Renal cortical epithelial cell (primary cell): Measurements from ENCODE around the gene RCOR3. TPM values are rescaled to one million over a fixed set of nuclear protein-coding genes. Genes with fewer than 3 reads are reported as not detected.
"Not testable (repeated sequence)": the region's sequence is repeated elsewhere in the genome, so short reads cannot be mapped to it uniquely, and the experiment has no call there.

Experiments used
- DNase-seq: peaks from one replicate; pipeline ENCODE4 v3.0.0-alpha.2; 2011; ENCODE audit warnings: low read depth
- total RNA-seq: library from RNA; depleted of rRNA; stranded (reverse); fragments of >200 nt; gene quantifications from 2 replicates; pipeline ENCODE4 v1.2.3, GENCODE V29; 2014

RCOR3 gene
- total RNA-seq, 1 donor from 2014 or later = 37.3 TPM

DNA sequence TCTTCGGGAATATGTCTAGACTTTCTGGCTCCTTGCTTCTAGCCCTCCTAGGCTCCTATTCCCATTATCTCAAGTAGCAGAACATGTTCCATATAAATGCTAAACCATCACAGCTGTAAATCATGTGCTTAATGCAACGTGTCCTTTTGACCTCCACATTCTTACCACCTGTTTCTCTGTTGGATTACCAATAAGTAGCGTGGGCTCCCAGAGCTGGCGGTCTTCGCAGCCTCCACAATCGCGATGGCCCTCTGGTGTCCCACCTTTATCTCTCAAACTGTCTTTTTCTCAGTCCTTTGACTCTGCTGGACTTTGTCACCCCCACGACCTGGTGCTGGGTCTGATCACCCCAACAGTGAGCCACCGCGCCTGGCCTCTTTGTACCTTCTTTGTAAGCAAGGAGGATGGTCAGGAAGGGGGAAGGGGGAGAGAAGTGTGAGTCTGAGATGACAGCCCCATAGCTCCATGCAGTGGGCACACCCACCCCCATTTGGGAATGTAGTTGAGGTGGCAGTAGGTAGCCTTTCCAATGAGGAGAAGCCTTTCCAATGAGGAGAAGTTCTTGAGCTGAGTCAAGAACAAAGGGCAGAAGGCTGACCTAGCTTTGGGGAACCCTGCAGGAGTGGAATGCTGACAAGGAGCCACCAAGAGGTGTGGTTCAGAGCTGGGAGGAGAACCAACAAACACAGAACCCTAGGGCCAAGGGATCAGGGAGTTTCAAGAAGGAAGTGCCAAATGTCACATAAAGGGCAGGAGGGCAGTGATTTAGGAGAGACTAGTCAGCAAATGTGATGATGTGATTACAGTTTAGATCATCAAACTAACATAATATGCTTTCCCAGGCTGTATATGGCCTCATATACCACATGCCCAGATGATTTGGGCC lies 81.7 kb downstream of the RCOR3 start:
- no peak for DNase-seq

DNA sequence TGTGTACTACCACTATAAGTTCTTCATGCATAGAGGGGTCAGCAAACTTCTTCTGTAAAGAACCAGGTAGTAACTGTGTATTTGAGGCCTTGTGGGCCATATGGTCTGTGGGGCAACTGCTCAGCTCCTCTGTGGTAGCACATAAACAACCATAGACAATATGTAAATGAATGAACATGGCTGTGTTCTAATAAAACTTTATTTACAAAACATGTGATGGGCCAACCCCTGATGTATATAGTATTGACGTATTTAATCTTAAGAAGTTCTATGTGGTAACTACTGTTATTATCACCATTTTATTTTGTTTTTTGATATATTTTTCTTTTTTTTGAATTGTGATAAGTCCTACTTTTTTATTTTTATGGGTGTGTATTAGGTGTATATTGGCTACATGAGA lies 82.8 kb downstream of the RCOR3 start:
- DNase-seq = no peak

DNA sequence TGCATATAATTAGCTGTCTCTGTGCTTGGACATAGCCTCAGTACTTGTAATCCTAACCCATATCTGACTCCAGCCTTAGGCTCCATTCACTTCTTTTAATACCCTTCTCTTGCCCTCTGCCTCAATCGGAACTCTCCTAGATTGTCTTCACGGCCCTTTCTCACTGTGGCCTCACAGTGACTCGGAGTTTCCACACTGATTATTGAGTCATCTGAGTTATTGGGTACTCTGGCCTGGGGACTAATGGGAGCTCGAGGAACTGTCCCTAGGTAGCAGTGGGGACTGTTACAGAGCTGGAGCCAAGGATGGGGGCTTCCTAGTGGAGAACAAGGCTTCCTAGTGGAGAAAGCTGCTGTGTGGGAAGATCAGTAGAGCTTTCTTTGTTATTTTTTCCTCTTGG lies 84.4 kb downstream of the RCOR3 start:
- DNase-seq = no peak

DNA sequence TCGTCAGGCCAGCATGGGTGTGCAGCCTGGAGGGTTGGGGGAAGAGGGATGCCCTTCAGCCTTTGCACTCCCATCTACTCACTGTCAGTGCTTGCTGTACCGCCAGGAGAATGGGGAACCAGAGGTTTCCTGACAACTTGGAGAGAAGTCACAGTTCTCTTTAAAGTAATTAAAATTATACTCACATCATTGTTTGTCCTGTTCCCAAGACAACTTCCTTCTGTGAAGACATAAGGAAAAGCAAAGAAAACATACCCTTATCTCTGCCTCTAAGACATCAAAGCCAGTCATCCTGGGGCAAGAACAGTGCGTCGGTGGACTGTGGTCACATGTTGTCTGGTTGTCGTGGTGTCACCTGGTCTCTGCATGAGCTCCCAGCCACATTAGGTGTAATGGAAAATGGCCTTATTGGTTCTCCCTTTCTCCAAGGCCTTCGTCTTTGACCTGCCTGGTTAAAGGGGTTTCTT lies 85.0 kb downstream of the RCOR3 start:
- DNase-seq = no peak

DNA sequence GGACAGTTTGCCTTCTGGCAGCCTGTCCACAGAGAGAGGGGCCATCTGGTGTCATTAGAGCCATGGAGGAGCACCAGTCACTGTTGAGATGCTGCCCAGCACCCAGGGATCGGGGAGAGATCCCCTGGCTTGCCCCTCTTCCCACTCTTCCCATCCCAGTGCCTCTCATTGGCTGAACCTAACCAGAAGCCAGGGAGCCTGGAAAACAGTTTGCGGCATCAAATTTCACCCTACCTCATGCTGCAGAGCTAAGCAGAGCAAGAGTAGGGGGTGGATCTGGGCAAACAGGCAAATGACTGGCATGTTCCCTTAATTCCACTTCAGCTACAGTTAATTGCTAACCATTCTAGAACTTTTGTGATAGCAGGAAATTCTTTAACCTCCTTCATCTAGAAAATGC lies 86.6 kb downstream of the RCOR3 start:
- peak; percentile 69 for DNase-seq

DNA sequence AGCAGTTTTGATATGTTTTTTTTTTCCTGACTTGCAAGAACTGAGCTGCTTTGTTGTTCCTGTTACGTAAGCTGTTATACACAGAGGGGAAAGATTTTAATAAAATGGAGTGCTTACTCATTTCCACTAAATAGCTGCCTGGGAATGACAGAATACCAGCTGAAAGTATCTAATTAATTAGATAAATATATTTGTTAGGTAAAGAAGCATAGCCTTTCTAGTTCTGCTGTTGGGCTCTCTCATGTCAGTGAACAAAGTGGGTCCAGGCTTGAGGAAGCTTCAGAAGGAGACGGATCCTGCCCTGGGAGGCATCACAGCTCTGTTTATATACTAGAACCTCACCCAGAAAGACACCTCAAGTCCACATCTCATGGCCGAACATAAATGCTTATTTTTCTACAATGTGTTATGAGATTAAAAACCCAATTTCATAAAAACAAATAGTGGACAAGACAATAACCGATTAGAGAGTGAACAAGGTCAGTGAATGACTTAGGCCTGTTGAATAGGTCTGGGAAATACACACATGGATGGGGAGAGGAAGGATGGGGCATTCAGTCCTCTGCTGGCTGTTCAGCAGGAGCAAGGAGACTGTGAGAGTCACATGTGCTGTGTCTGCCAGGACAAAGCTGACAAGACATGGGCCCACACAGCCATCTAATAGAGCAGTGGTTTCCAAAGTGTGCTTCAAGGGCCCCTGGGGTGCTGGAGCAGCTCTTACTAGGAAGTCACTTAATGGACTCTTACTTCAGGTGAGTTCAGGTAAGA lies 88.1 kb downstream of the RCOR3 start:
- no peak for DNase-seq

DNA sequence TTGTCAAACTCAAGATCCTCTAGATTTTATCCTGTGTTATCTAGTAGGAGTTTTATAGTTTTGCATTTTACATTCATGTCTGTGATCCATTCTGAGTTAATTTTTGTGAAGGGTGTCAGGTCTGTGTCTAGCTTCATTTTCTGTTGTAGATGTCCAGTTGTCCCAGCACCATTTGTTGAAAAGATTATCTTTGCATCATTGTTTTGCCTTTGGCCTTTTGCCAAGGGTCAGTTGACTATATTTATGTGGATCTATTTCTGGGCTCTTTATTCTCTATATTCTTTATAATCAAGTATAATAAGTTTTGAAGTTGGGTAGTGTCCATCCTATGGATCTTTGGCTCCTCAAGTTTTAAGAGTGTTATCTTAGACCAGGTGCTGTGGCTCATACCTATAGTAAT lies 89.4 kb downstream of the RCOR3 start:
- no peak for DNase-seq

DNA sequence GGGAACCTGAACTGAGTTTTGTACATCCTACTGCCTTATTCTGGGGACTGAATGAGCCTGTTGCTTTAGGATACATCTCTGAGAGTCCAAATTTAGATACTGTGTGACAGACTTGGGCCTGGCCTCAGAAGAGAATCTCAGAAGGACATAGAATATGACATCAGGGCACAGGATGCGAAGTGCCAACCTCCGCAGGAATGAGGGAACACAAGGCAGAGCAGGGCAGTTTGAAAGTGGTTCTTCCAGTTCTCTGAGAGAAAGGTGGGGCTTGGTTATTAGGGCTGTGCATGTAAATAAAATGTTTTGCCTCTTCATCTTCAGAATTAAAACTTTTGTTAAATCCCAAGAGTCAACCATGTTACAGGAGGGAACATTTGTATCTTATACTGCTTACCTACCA lies 90.6 kb downstream of the RCOR3 start:
- no peak for DNase-seq

DNA sequence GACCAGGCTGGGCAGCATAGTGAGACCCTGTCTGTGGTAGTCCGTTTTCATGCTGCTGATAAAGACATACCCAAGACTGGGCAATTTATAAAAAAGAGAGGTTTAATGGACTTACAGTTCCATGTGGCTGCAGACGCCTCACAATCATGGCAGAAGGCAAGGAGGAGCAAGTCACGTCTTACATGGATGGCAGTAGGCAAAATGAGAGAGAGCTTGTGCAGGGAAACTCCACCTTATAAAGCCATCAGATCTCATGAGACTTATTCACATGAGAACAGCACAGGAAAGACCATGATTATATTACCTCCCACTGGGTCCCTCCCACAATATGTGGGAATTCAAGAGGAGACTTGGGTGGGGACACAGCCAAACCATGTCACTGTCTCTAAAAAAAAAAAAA lies 92.9 kb downstream of the RCOR3 start:
- DNase-seq = not testable (repeated sequence)

DNA sequence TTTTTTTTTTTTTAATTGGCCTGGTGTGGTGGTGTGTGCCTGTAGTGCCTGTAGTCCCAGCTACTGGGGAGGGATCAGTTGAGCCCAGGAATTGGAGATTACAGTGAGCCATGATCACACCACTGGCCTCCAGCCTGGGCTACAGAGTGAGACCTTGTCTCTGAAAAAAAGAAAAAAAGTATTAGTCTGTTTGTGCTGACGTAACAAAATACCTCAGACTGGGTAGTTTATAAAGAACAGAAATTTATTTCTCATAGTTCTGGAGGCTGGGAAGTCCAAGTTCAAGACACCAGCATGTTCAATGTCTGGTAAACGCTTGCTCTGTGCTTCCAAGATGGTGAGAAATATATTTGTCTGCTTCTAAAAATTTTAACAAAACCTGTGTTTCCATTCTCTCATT lies 93.3 kb downstream of the RCOR3 start:
- no peak for DNase-seq

DNA sequence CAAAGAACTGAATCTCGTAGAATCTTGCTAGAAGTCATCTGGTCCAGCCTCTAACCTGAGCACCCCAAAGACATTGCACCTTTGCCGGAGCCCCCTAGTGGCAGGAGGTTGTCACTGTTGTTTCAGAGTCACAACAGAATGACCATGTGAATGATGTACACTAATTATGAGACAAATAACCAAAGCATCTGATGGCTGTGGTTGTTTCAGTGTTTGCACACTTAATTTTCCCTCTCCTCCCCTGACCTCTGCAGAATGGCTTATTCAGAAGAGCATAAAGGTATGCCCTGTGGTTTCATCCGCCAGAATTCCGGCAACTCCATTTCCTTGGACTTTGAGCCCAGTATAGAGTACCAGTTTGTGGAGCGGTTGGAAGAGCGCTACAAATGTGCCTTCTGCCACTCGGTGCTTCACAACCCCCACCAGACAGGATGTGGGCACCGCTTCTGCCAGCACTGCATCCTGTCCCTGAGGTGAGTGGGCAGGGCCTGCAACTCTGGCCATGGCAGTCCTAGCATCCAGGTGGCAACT lies 93.9 kb downstream of the RCOR3 start:
- DNase-seq = peak; percentile 79

DNA sequence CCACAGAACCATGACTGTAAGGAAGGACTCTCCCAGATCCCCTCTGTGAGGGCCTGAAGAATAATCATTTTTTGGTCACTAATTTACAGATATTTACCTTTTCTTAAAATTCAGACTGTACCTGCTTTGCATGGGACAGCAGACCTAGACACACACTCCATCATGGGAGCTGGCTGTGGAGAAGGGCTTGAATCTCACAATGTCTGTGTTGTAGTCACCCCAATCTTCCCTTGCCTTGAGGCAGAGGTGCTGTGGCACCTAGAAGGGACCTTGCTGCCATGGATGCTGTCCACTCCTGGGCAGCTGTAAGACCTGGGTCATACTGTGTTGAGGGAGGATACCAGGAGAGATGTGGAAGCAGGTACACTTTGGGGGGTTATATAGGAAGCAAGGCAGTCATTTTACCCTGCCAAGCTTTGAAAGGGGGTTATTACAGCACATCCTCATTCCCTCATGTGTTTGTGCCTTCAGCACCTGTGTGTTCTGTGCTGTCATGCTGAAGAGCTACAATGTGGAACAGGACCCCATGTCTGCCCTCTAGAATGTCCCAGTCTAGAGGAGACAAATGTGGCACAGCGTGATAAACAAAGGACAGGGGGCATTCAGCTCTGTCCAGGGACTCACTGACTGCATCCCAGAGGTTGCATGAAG lies 94.5 kb downstream of the RCOR3 start:
- no peak for DNase-seq

DNA sequence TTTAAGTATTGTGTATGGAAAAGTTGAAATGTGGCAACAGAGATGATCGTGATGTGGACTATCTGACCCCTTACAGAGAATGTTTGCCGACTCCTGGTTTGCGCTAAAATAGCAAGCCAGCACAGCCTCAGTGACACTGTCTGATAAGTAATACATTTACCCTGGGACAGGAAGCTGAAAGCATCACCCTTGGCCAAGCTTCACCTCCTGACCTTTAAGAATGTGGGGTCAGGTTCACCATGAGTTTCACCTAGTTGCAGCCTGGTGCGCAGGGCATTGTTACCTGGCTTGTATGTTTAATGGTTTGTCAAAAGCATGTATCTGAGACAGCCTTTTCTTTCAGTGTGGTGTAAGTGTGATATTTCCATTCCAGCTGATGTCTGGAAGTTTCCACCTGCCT lies 96.7 kb downstream of the RCOR3 start:
- DNase-seq = no peak

DNA sequence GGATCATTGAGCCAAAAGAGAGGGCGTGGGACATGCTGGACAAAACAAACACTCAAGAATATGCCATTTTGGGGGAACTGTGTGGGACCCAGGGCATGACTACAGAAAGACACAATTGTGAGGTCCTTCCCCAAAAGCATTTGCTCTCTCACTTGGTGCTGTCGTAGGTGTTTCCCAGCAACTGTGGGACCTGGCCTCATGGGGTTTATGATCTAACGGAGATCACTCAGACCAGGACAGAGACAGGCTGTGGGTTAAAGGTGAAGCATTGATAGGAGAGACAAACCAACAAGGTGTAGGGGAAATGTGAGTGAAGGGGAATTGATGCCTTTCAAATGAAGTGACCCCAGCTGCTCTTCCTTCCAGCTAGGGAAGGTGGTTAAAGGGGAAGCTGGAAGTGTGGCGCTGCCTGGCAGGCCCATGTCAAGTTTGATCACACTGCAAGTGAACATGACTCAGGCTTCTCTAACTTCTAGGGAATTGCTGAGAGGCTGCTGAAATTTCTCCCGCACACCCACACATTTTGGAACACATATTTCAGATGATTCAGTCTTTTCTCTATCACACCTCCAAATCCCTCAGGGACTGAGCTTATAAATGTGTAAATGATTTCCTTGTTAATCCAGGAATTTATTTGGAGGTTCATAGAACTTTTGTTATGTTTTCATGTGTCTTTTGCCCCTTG lies 97.7 kb downstream of the RCOR3 start:
- DNase-seq = peak; percentile 88

DNA sequence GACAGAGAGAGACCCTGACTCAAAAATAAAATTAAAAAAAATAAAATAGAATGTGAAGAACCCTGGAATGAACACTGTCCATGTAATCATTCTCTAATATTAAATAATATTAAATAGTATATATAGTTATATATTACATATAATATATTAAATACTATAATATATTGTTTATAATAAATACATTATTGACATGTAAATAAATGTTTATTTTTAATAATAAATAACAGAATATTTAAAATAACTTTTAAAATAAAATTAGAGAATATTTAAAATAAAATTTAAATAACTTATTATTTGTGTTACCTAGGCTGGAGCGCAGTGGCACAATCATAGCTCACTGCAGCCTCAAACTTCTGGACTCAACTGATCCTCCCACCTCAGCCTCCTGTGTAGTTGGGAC lies 99.5 kb downstream of the RCOR3 start:
- no peak for DNase-seq

DNA sequence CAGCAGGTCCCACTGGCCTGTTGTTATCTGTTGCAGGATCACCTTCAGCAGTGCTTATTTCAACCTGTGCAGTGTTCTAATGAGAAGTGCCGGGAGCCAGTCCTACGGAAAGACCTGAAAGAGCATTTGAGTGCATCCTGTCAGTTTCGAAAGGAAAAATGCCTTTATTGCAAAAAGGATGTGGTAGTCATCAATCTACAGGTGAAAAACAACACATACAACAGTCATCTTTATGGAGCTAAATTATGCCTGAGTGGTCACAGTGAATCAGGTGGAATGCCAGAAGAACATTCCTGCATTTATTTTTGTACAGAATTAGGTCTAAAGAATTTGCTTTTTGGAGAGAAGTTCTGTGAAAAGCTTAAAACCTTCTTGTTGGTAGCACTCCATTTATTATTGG lies 100.7 kb downstream of the RCOR3 start:
- peak; percentile 89 for DNase-seq

DNA sequence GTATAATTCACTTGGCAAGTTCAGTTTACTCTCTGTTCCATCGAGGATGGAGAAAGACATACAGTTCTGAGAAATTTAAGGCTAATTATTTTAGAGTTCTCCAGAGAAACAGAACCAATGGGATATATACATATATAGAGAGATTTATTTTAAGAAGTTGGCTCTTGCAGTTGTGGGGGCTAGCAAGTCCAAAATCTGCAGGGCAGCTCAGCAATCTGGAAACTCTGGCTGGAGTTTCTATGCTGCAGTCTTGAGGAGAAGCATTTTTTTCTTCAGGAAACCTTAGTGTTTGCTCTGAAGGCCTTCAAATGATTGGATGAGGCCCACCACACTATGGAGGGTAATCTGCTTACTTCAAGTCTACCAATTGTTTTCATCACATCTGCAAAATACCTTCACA lies 102.0 kb downstream of the RCOR3 start:
- no peak for DNase-seq
